ENCODE measurements around the gene ENOX2.

DNA sequence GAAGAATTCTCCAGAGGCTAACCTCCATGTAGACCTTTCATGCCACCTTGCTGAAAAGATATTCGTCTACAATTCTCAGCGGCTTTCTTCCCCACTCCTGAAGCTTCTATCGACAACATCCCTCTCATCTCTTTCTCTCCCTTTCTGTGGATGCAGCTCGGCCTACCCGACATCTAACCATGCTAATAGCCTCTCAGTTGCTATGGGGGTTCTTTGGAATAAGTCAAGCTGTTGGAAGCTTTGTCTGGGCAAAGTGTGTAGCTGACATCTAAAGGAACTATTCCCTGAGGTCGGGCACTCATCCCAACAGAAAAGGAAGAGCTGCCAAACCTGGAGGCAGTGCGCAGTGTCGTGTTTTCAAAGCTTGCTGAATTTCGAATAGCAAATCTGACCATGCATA lies 309.1 kb downstream of the ENOX2 start:
- TF ChIP-seq, protein P1, sequence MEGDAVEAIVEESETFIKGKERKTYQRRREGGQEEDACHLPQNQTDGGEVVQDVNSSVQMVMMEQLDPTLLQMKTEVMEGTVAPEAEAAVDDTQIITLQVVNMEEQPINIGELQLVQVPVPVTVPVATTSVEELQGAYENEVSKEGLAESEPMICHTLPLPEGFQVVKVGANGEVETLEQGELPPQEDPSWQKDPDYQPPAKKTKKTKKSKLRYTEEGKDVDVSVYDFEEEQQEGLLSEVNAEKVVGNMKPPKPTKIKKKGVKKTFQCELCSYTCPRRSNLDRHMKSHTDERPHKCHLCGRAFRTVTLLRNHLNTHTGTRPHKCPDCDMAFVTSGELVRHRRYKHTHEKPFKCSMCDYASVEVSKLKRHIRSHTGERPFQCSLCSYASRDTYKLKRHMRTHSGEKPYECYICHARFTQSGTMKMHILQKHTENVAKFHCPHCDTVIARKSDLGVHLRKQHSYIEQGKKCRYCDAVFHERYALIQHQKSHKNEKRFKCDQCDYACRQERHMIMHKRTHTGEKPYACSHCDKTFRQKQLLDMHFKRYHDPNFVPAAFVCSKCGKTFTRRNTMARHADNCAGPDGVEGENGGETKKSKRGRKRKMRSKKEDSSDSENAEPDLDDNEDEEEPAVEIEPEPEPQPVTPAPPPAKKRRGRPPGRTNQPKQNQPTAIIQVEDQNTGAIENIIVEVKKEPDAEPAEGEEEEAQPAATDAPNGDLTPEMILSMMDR (IDR thresholded peaks at IDR 0.05; ENCODE audit: poor library complexity): no peak
- no peak for TF ChIP-seq EZH2 (IDR thresholded peaks at IDR 0.05; ENCODE audit: borderline replicate concordance)

Measured in hepatocyte (in vitro differentiated cells).